HG02642 (cell line): ENCODE measurements around the gene SPNS3.

ENCODE experiments used
- ATAC-seq: cut with Tn5 transposase; IDR thresholded peaks from one replicate; pipeline ENCODE4 v1.9.1; 2021; ENCODE audit warnings: mild to moderate bottlenecking; ENCODE audit not compliant: unreplicated experiment, poor library complexity

The SPNS3 gene

GRCh38 chr17:4463818-4464476 lies 30.2 kb downstream of the SPNS3 start:
- ATAC-seq = no peak

GRCh38 chr17:4465786-4466185 lies 32.0 kb downstream of the SPNS3 start:
- no peak for ATAC-seq

GRCh38 chr17:4467287-4467686 lies 33.5 kb downstream of the SPNS3 start:
- ATAC-seq = no peak

GRCh38 chr17:4469552-4469951 lies 35.8 kb downstream of the SPNS3 start:
- ATAC-seq = no peak

GRCh38 chr17:4472286-4472685 lies 38.5 kb downstream of the SPNS3 start:
- ATAC-seq = no peak

GRCh38 chr17:4474093-4474492 lies 40.4 kb downstream of the SPNS3 start:
- no peak for ATAC-seq

- no peak for ATAC-seq
These were observed 41.3 kb downstream of the SPNS3 start for GRCh38 chr17:4475001-4475400.

- ATAC-seq = no peak
These were observed 41.7 kb downstream of the SPNS3 start for GRCh38 chr17:4475463-4475862.

GRCh38 chr17:4476017-4476416 lies 42.3 kb downstream of the SPNS3 start:
- ATAC-seq = no peak

GRCh38 chr17:4476511-4477070 lies 42.9 kb downstream of the SPNS3 start:
- no peak for ATAC-seq

GRCh38 chr17:4477255-4477791 lies 43.6 kb downstream of the SPNS3 start:
- no peak for ATAC-seq

- no peak for ATAC-seq
These were observed 44.6 kb downstream of the SPNS3 start for GRCh38 chr17:4478318-4478830.

GRCh38 chr17:4479340-4479981 lies 45.7 kb downstream of the SPNS3 start:
- ATAC-seq = no peak

GRCh38 chr17:4479982-4480751 lies 46.4 kb downstream of the SPNS3 start:
- ATAC-seq = no peak

- ATAC-seq = no peak
These were observed 47.5 kb downstream of the SPNS3 start for GRCh38 chr17:4480929-4481898.

GRCh38 chr17:4482338-4483011 lies 48.7 kb downstream of the SPNS3 start:
- ATAC-seq = no peak

GRCh38 chr17:4483012-4483840 lies 49.5 kb downstream of the SPNS3 start:
- ATAC-seq = no peak
